Uterus (tissue), 2 donors: ENCODE measurements around the gene CAMK2N1.

Source experiments
- CTCF ChIP-seq, 4 experiments: fragments of 200-600 bp in 2 of 4; fragments of 450-650 bp in 2 of 4; sonication (generic) in 2 of 4; IDR thresholded peaks; one replicate each; pipeline ENCODE4 v1.5.1; 2016 to 2019; ENCODE audit warnings: antibody characterized with exemption in 4 of 4, mild to moderate bottlenecking in 2 of 4, moderate library complexity in 1 of 4
- POLR2A ChIP-seq, 2 donors: fragments of 450-650 bp; IDR thresholded peaks; one replicate each; pipeline ENCODE4 v1.6.1; 2016; ENCODE audit warnings: antibody characterized with exemption in 2 of 2, mild to moderate bottlenecking in 1 of 2, moderate library complexity in 1 of 2

GRCh38 chr1:20526267-20526666, 40.3 kb upstream of the CAMK2N1 start:
- no peak for TF ChIP-seq CTCF (IDR thresholded peaks at IDR 0.05)
- TF ChIP-seq POLR2A (IDR thresholded peaks at IDR 0.05), result no peak
